Neural cell (in vitro differentiated cells): ENCODE data around the gene STK32B. TPM values are rescaled to one million over a fixed set of nuclear protein-coding genes. Genes with fewer than 3 reads are reported as not detected.

ENCODE experiments used
- H2AFZ ChIP-seq: fragments of 200-600, 300-800 bp; sonication (generic), shearing (Covaris generic); 2 replicates; pipeline ENCODE4 v1.6.0; 2014; ENCODE audit warnings: low read depth, mild to moderate bottlenecking, antibody characterized with exemption, low read length, moderate library complexity
- H3F3A ChIP-seq: fragments of 200-600 bp; shearing (Covaris generic); 2 replicates; pipeline ENCODE4 v1.6.1; 2016; ENCODE audit warnings: mild to moderate bottlenecking, moderate library complexity, mixed read lengths, antibody characterized with exemption, low read length; ENCODE audit not compliant: insufficient read depth, poor library complexity, severe bottlenecking
- H3K27ac ChIP-seq: fragments of 200-600, 300-800 bp; sonication (generic), shearing (Covaris generic); 2 replicates; pipeline ENCODE4 v1.5.1; 2014; ENCODE audit warnings: mild to moderate bottlenecking, low read length, moderate library complexity
- H3K27me3 ChIP-seq: fragments of 300-800, 200-600 bp; sonication (generic), shearing (Covaris generic); 2 replicates; pipeline ENCODE4 v1.6.0; 2014; ENCODE audit warnings: mild to moderate bottlenecking, low read depth, low read length, moderate library complexity; ENCODE audit not compliant: insufficient read depth
- H3K36me3 ChIP-seq: fragments of 300-800, 200-600 bp; sonication (generic), shearing (Covaris generic); 2 replicates; pipeline ENCODE4 v1.5.1; 2014; ENCODE audit warnings: mild to moderate bottlenecking, antibody characterized with exemption, low read length, moderate library complexity; ENCODE audit not compliant: insufficient read depth
- H3K4me2 ChIP-seq: fragments of 300-800, 200-600 bp; sonication (generic), shearing (Covaris generic); 2 replicates; pipeline ENCODE4 v1.6.0; 2014; ENCODE audit warnings: mild to moderate bottlenecking, low read length
- H3K4me3 ChIP-seq: fragments of 300-800, 200-600 bp; sonication (generic), shearing (Covaris generic); 2 replicates; pipeline ENCODE4 v1.5.1; 2014; ENCODE audit warnings: mild to moderate bottlenecking, low read length, moderate library complexity
- H3K79me2 ChIP-seq: fragments of 200-600 bp; shearing (Covaris generic); replicated peaks from 2 replicates; pipeline ENCODE4 v1.6.0; 2014; ENCODE audit warnings: mild to moderate bottlenecking, low read length, moderate library complexity; ENCODE audit not compliant: insufficient read depth
- H3K9ac ChIP-seq: fragments of 300-800, 200-600 bp; sonication (generic), shearing (Covaris generic); 2 replicates; pipeline ENCODE4 v1.6.1; 2016; ENCODE audit warnings: mild to moderate bottlenecking, low read length, mixed read lengths
- H3K9me2 ChIP-seq: fragments of 200-600 bp; shearing (Covaris generic); 2 replicates; pipeline ENCODE4 v1.6.1; 2016; ENCODE audit warnings: mild to moderate bottlenecking, low read length, mixed read lengths; ENCODE audit not compliant: insufficient read depth
- H3K9me3 ChIP-seq: fragments of 200-600, 300-800 bp; sonication (generic), shearing (Covaris generic); 2 replicates; pipeline ENCODE4 v1.6.1; 2016; ENCODE audit warnings: mild to moderate bottlenecking, mixed run types, low read length, moderate library complexity, mixed read lengths
- H4K20me1 ChIP-seq: fragments of 200-600 bp; shearing (Covaris generic); 2 replicates; pipeline ENCODE4 v1.6.1; 2016; ENCODE audit warnings: mild to moderate bottlenecking, mixed run types; ENCODE audit not compliant: insufficient read depth
- CTCF ChIP-seq: fragments of 450-650 bp; IDR thresholded peaks from 2 replicates; pipeline ENCODE4 v1.5.1; 2014; ENCODE audit warnings: antibody characterized with exemption, mild to moderate bottlenecking, moderate library complexity; ENCODE audit not compliant: poor library complexity, severe bottlenecking
- EP300 ChIP-seq: fragments of 450-650 bp; conservative IDR thresholded peaks from 2 replicates; pipeline ENCODE4 v1.6.1; 2014; ENCODE audit warnings: antibody characterized with exemption, mild to moderate bottlenecking, moderate library complexity; ENCODE audit not compliant: poor library complexity, severe bottlenecking
- EZH2 ChIP-seq: fragments of 200-600, 300-800 bp; shearing (Covaris generic), sonication (generic); IDR thresholded peaks from 2 replicates; pipeline ENCODE4 v1.6.1; 2014; ENCODE audit warnings: antibody characterized with exemption, low read length, borderline replicate concordance, mild to moderate bottlenecking; ENCODE audit not compliant: insufficient read depth, poor library complexity, severe bottlenecking
- MXI1 ChIP-seq: fragments of 450-650 bp; conservative IDR thresholded peaks from 2 replicates; pipeline ENCODE4 v1.6.1; 2014; ENCODE audit warnings: antibody characterized with exemption, mild to moderate bottlenecking; ENCODE audit not compliant: poor library complexity, severe bottlenecking
- POLR2AphosphoS5 ChIP-seq: IDR thresholded peaks from 2 replicates; pipeline ENCODE4 v1.6.1; 2012
- RAD21 ChIP-seq: fragments of 450-650 bp; conservative IDR thresholded peaks from 2 replicates; pipeline ENCODE4 v1.6.1; 2014; ENCODE audit warnings: antibody characterized with exemption, mild to moderate bottlenecking, moderate library complexity
- SMC3 ChIP-seq: fragments of 450-650 bp; conservative IDR thresholded peaks from 2 replicates; pipeline ENCODE4 v1.6.1; 2014; ENCODE audit warnings: antibody characterized with exemption, mild to moderate bottlenecking, moderate library complexity; ENCODE audit not compliant: poor library complexity
- TAF1 ChIP-seq: IDR thresholded peaks from 2 replicates; pipeline ENCODE4 v1.6.1; 2012; ENCODE audit warnings: low read depth
- polyA plus RNA-seq: library from polyadenylated mRNA; depleted of rRNA; stranded (reverse); fragments of >200 nt; gene quantifications from 2 replicates; pipeline ENCODE4 v1.2.3, GENCODE V29; 2014
- TF ChIP-seq, protein P1 (sequence below): IDR thresholded peaks from 2 replicates; pipeline ENCODE4 v1.6.1; 2012; ENCODE audit warnings: borderline replicate concordance

The STK32B gene
- polyA plus RNA-seq, 1 donor from 2014 or later, result 42.8 TPM

GRCh38 chr4:5539584-5539983, 488.3 kb downstream of the STK32B start:
- no peaks in the 10 kb centered on the region for H3K9me2 ChIP-seq
- H3K4me3 ChIP-seq, result no peak overlapping the region
- no peak overlapping the region for H3K4me2 ChIP-seq
- H3K9me3 ChIP-seq, result no peaks in the 10 kb centered on the region
- H3K79me2 ChIP-seq, result no peaks in the 10 kb centered on the region
- no peak overlapping the region for H3K9ac ChIP-seq
- H3K27ac ChIP-seq, result no peak overlapping the region
- H3K36me3 ChIP-seq, result no peaks in the 10 kb centered on the region
- H2AFZ ChIP-seq, result no peak overlapping the region
- H3F3A ChIP-seq, result no peaks in the 10 kb centered on the region
- H4K20me1 ChIP-seq, result no peaks in the 10 kb centered on the region
- no peak for TF ChIP-seq SMC3
- TF ChIP-seq MXI1, result no peak
- TF ChIP-seq CTCF, result no peak
- TF ChIP-seq EP300, result no peak
- TF ChIP-seq TAF1, result no peak
- no peak for TF ChIP-seq RAD21
- TF ChIP-seq EZH2, result no peak
- no peak for TF ChIP-seq POLR2AphosphoS5
- TF ChIP-seq, protein P1, sequence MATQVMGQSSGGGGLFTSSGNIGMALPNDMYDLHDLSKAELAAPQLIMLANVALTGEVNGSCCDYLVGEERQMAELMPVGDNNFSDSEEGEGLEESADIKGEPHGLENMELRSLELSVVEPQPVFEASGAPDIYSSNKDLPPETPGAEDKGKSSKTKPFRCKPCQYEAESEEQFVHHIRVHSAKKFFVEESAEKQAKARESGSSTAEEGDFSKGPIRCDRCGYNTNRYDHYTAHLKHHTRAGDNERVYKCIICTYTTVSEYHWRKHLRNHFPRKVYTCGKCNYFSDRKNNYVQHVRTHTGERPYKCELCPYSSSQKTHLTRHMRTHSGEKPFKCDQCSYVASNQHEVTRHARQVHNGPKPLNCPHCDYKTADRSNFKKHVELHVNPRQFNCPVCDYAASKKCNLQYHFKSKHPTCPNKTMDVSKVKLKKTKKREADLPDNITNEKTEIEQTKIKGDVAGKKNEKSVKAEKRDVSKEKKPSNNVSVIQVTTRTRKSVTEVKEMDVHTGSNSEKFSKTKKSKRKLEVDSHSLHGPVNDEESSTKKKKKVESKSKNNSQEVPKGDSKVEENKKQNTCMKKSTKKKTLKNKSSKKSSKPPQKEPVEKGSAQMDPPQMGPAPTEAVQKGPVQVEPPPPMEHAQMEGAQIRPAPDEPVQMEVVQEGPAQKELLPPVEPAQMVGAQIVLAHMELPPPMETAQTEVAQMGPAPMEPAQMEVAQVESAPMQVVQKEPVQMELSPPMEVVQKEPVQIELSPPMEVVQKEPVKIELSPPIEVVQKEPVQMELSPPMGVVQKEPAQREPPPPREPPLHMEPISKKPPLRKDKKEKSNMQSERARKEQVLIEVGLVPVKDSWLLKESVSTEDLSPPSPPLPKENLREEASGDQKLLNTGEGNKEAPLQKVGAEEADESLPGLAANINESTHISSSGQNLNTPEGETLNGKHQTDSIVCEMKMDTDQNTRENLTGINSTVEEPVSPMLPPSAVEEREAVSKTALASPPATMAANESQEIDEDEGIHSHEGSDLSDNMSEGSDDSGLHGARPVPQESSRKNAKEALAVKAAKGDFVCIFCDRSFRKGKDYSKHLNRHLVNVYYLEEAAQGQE, result no peak
- H3K27me3 ChIP-seq, result no peaks in the 10 kb centered on the region

- Histone ChIP-seq H3K27ac (no peak overlapping the region), H3F3A (no peaks in the 10 kb centered on the region), H3K79me2 (no peaks in the 10 kb centered on the region), H3K4me3 (no peak overlapping the region), H3K9ac (no peak overlapping the region), H3K9me3 (no peaks in the 10 kb centered on the region), H4K20me1 (no peaks in the 10 kb centered on the region), H3K9me2 (no peaks in the 10 kb centered on the region), H3K4me2 (no peak overlapping the region), H3K27me3 (no peaks in the 10 kb centered on the region), H2AFZ (no peak overlapping the region), H3K36me3 (no peaks in the 10 kb centered on the region)
- TF ChIP-seq EZH2 (no peak), RAD21 (no peak), EP300 (no peak), POLR2AphosphoS5 (no peak), MXI1 (no peak), CTCF (no peak), SMC3 (no peak), TAF1 (no peak)
- TF ChIP-seq, protein P1, result no peak
These were observed 489.9 kb downstream of the STK32B start for GRCh38 chr4:5541169-5541568.
